Omental fat pad (tissue), 4 donors: ENCODE data around the gene B3GALT5. TPM values are rescaled to one million over a fixed set of nuclear protein-coding genes. Genes with fewer than 3 reads are reported as not detected.

Experiments used
- ATAC-seq: fragments of 150-250 bp; one replicate; pipeline ENCODE4 v1.9.1; 2016; ENCODE audit warnings: mild to moderate bottlenecking, moderate library complexity; ENCODE audit not compliant: low FRiP score
- DNase-seq: peaks from one replicate; pipeline ENCODE4 v3.0.0-alpha.2; 2019; ENCODE audit warnings: low spot score
- total RNA-seq, 4 donors: library from RNA; depleted of rRNA; stranded (reverse); fragments of >200 nt; gene quantifications; one replicate each; pipeline ENCODE4 v1.1.0, GENCODE V29; 2016
- TF ChIP-seq, protein P1 (sequence below), 3 donors: fragments of 450-650 bp; IDR thresholded peaks; one replicate each; pipeline ENCODE4 v1.5.1; 2016 to 2017; ENCODE audit warnings: antibody characterized with exemption in 3 of 3, mild to moderate bottlenecking in 3 of 3, moderate library complexity in 2 of 3

Gene B3GALT5
- total RNA-seq, 4 donors from 2014 or later = not detected

GRCh38 chr21:39707316-39707715, 94.6 kb downstream of the B3GALT5 start:
- TF ChIP-seq, protein P1, sequence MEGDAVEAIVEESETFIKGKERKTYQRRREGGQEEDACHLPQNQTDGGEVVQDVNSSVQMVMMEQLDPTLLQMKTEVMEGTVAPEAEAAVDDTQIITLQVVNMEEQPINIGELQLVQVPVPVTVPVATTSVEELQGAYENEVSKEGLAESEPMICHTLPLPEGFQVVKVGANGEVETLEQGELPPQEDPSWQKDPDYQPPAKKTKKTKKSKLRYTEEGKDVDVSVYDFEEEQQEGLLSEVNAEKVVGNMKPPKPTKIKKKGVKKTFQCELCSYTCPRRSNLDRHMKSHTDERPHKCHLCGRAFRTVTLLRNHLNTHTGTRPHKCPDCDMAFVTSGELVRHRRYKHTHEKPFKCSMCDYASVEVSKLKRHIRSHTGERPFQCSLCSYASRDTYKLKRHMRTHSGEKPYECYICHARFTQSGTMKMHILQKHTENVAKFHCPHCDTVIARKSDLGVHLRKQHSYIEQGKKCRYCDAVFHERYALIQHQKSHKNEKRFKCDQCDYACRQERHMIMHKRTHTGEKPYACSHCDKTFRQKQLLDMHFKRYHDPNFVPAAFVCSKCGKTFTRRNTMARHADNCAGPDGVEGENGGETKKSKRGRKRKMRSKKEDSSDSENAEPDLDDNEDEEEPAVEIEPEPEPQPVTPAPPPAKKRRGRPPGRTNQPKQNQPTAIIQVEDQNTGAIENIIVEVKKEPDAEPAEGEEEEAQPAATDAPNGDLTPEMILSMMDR (IDR thresholded peaks at IDR 0.05) = no peak
- ATAC-seq (no peak), DNase-seq (no peak)

GRCh38 chr21:39710866-39711265, 98.1 kb downstream of the B3GALT5 start:
- TF ChIP-seq, protein P1 (IDR thresholded peaks at IDR 0.05) = no peak
- ATAC-seq = no peak
- no peak for DNase-seq

GRCh38 chr21:39712273-39712672, 99.5 kb downstream of the B3GALT5 start:
- TF ChIP-seq, protein P1 (IDR thresholded peaks at IDR 0.05) = no peak
- ATAC-seq (no peak), DNase-seq (no peak)

DNA sequence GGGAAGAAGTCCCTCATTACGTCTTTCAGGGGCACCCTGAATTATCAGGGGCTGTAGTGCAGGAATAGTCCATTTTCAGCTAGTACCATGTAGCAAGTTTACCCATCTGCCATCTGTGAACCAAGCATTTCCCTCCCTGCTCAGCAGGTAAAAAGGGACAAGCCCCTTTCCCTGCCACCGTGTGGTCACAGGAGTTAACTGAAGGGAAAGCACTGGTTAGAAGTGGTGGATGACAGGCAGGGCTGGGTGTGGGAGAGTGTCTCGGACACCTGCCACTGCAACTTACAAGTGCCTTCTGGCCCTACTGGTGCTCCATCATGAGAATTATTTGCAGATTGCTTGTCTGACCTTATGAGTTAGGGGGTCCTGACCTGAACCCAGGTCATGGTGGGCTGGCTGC, 100.2 kb downstream of the B3GALT5 start:
- TF ChIP-seq, protein P1 (IDR thresholded peaks at IDR 0.05) = no peak
- DNase-seq = no peak
- ATAC-seq = no peak

DNA sequence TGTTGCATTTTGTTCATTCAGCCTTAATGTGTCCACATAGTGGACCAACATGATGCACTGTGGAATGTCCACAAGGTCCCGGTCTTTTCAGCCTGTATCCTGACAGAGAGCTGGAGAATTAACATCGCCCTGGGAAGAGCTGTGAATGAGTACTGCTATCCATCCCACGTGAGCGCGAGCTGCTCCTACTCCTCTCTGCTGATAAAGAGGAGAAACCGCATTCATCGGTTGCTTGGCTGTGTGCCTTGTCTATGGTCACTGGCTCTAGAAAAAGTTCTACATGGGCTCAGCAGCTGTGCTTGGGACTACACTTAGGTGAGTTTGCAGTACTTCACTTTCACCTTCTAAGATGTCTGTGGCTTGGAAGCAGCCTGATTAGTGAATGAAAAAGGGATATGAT, 101.2 kb downstream of the B3GALT5 start:
- TF ChIP-seq, protein P1 (IDR thresholded peaks at IDR 0.05) = no peak
- DNase-seq = no peak
- ATAC-seq = no peak

GRCh38 chr21:39714331-39714730, 101.6 kb downstream of the B3GALT5 start:
- ATAC-seq (no peak), DNase-seq (no peak)
- TF ChIP-seq, protein P1 (IDR thresholded peaks at IDR 0.05) = no peak

GRCh38 chr21:39715804-39716397, 103.2 kb downstream of the B3GALT5 start:
- DNase-seq = peak; percentile 44
- peak; percentile 51 for ATAC-seq
- TF ChIP-seq, protein P1 (IDR thresholded peaks at IDR 0.05) = no peak
